IPS DF 4.7 (cell line): Measurements from ENCODE around the gene SERGEF.

Experiments
- DNase-seq: peaks from one replicate; pipeline ENCODE4 v3.0.0-alpha.2; 2013; ENCODE audit warnings: low spot score; ENCODE audit errors: extremely low read depth

SERGEF gene

DNA sequence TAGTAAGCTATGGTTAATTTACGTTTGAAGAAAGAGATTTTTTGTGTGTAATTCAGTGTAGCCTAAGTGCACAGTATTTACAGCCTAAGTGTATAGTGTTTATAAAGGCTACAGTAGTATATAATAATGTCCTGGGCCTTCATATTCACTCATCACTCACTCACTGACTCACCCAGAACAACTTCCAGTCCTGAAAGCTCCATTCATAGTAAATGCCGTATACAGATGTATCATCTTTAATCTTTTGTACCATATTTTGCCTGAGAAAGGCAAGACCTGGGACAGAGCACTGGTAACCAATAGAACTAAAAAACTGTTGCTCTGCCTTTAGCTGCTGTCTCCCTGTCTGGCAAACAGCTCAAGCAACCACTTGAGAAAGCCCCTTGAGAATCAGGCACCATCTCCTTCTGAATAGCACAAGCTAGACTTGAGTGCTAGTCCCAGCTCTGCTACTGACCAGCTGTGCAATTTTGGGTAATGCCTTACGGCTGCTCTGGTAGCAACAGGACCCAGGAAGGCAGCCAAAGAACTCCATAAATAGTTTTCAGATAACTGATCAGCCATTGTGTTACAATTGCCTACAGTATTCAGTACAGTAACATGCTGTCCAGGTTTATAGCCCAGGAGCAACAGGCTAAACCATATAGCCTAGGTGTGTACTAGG is 146.9 kb downstream of the SERGEF start:
- no peak for DNase-seq

- DNase-seq: no peak
Measured at GRCh38 chr11:17864478-17864941, 148.3 kb downstream of the SERGEF start.

DNA sequence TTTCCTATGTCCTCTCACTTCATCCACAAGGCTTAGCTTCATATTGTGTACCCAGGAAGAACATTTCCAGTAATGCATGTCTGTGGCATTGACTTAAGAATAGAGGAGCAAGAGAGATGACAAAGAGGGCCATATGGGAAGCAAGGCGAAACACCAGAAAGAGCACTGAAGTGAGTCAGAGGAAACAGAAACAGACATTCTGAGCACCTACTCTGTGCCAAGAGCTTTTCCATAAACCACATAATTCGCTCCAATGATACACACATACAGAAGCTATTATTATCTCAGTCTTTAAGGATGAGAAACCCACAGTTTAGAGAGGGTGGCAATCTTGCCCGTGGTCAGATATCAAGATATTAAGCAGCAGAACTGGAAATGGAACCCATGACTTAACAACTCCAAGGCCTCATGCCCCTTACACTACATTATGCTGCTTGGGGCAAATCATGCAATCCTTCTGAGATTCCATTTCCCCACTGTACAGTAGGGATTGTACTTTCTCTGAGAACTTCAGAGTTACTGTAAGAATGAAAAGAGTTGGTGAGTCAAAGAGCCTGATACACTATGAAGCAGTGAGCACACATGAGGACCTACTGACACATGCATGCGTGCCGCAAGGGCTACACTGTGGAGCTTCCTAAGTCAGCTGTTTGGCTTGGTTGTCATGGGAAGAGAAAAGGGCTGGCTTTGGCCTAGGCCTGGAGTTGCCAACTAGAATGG is 151.7 kb downstream of the SERGEF start:
- no peak for DNase-seq

- no peak for DNase-seq
Measured at GRCh38 chr11:17859552-17859951, 153.3 kb downstream of the SERGEF start.

GRCh38 chr11:17855531-17856290 is 157.1 kb downstream of the SERGEF start:
- no peak for DNase-seq

DNA sequence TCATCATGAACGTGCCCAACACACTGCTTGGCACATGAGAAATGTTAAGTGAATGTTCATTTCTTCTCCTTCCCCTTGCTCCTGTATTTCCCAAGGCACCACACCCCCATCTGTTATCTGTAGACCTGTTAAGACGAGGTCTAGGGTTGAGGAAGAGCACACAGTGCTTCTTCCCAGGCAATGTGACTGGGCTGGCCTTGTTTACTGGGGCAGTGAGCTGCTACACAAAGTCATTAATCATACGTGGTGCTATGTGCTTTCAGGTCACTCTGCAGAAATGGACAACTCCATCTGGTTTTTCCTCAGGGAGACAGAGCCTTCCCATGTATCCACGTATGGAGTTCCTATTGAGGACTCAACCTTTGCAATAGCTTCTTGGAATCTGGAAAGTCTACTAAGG is 159.6 kb downstream of the SERGEF start:
- DNase-seq: no peak

GRCh38 chr11:17852246-17852645 is 160.6 kb downstream of the SERGEF start:
- no peak for DNase-seq

- no peak for DNase-seq
Measured at GRCh38 chr11:17851697-17852096, 161.2 kb downstream of the SERGEF start.

GRCh38 chr11:17850336-17850735 is 162.5 kb downstream of the SERGEF start:
- DNase-seq: no peak

- DNase-seq: no peak
Measured at GRCh38 chr11:17848715-17849114, 164.1 kb downstream of the SERGEF start.

DNA sequence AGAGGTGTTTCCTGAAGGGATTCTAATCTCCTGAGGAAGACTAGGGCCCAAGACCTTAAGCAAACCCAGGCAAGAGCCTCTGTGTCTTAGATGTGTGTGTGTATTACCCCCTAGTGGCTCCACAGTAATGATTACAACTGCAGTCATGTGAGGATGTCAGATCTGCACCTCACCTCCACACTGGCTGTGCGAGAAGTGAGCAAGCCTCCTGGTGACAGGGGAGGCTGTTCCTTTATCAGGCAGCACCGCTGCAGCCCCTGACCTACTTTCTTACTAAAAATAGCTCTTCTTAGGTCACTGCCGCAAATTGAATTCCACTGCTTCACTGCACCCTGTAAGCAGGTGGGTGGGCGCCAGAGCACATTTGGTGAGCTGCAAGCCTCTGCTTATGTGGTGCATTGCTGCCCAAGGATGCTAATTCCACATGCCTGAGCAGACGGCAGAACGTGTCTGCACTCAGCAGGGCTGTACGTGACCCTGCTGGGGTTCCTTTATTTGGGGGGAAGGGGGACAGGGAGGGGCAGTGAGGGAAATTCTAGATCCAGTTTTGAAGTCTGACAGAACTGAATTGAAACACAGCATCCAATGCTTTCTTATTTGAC is 165.9 kb downstream of the SERGEF start:
- no peak for DNase-seq

- no peak for DNase-seq
Measured at GRCh38 chr11:17845431-17845881, 167.4 kb downstream of the SERGEF start.

DNA sequence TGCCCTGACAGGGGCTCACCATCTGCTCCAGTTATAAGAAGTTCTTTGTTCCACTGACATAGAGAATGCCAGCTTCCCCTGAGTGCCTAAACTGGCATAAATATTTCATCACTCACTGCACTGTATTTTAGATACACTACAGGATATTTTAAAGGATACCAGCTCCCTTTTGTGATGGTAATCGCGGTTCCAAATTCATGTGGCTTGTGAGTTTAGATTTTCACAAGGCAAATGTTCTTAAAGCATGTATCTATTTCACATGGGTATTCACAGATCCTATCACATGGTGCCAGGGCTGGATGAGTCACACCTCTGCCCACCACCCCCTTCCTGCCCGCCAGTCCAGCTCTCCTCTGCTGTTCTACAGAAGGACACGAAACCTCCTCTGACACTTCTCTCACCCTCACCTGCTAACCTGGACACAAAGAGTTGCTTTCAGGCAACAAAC is 172.7 kb downstream of the SERGEF start:
- no peak for DNase-seq

DNA sequence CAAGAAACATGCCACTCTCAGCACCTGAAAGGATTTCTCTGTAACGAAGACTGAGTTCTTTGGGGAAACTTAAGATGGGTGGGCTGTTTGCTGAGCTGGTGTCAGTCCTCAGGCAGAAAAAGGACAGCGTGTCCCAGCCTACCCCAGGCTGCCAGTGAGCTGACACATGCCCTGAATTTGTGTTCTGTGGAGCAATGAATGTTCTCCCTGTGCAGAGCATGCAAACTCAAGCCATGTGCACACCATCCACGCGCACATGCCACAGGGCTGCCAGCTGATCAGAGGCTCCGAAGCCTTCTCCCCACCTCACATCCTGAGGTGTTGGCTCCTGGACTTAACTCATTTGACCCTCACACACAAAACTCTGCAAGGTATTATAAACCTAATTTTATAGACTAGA is 173.4 kb downstream of the SERGEF start:
- no peak for DNase-seq

GRCh38 chr11:17838102-17838501 is 174.7 kb downstream of the SERGEF start:
- DNase-seq: no peak

DNA sequence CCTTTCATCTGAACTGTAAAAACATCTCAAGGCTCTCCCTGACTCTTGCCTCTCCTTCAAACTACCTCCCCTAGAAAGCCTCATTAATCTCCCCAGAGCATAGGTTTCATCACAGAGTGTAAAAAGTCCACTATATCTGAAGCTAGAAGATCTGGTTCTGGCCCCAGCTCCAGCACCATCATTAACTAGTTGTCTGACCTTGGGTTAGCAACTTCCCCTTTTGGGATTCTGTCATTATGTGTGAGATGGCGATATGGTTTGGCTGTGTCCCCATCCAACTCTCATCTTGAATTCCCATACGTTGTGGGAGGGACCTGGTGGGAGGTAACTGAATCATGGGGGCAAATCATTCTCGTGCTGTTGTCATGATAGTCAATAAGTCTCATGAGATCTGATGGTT is 181.0 kb downstream of the SERGEF start:
- DNase-seq: no peak

DNA sequence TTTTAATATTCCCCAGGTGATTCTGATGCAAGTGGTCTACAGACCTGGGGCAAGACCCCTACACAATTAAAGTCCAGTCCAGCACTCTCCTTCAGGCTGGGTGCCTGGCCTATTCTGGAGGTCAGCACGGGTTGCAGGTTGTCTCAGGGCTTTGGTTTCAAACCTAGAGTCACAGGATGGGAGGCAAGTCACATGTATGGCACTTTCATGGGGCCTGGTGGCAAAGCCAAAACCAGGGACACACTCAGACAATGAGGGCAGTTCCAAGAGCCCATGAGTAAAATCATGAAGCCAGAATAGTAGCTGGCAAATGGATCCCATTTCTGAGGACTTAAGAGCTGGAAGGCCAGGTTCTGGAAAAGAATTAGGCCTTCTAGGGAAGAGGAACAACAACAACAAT is 181.6 kb downstream of the SERGEF start:
- no peak for DNase-seq

DNA sequence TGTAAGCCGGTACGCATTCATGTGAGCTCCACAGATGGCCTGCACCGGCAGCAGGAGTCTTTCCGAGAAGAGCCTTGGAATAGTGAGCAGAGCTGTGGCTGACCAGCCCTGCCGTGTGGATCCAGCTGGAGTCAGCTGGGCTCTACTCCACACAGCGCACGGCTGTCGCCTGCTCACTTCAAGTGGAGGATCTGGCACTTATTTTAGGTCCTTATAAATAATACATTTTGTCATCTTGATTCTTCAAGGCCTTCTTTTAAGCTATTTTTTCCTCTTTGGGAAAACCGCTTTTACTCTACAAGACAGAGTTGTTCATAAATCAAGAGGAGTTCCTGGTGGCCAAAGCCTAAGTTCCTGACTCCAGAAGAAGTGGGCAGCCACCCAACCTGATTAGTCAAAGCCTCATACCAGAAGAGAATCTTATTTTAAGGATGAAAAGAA is 184.5 kb downstream of the SERGEF start:
- DNase-seq: no peak

- no peak for DNase-seq
Measured at GRCh38 chr11:17827006-17827405, 185.8 kb downstream of the SERGEF start.

- DNase-seq: no peak
Measured at GRCh38 chr11:17822401-17822781, 190.5 kb downstream of the SERGEF start.

DNA sequence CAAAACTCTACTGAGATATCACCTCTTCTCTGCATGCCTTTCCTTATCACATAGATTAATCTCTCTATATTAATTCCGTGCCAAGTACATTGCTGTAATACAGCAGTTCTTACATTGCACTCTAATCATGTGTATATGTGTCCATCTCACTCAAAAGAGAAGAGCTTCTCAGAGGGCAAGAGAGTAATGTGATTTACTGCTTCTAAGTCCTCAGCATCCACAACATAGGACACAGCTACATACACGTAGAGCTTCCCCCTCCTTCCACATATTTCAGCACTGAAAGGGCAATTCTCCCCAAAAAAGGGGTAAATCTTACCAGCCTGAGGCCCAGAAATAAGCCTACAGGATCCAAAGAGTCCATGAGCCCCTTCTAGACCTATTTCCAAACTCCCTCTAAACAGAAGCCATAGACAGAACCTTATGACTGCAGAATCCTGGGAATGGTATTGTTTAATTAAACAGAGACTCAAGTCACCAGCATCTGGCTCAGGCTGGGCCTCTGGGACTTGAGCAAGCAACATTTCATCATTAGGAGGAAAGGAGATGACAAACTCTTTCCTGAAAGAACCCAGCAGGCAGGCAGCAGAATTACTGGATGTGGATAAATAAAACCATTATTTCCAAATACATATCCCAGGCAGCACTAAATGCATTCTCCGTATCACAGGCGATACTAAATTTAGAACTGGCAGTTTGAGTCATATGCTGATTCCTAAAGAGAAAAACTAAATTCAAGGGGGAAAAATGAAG is 191.0 kb downstream of the SERGEF start:
- DNase-seq: no peak
